GM21447 (cell line): Measurements from ENCODE around the gene NIM1K.
A peak's percentile ranks its signal among the peaks of the same experiment; 100 is the strongest.
"Not testable (repeated sequence)": the region's sequence is repeated elsewhere in the genome, so short reads cannot be mapped to it uniquely, and the experiment has no call there.

Experiments used
- ATAC-seq: cut with Tn5 transposase; IDR thresholded peaks from one replicate; pipeline ENCODE4 v1.9.1; 2021; ENCODE audit not compliant: unreplicated experiment

NIM1K gene

GRCh38 chr5:43312699-43313034 is 120.6 kb downstream of the NIM1K start:
- peak; percentile 13 for ATAC-seq

- peak; percentile 94 for ATAC-seq
These were observed 121.2 kb downstream of the NIM1K start, which contains the start of gene HMGCS1 for GRCh38 chr5:43313035-43313853. TSS of gene HMGCS1 (minus strand) at chr5:43313412. CDS start at chr5:43298965, 14,447 bp downstream.

DNA sequence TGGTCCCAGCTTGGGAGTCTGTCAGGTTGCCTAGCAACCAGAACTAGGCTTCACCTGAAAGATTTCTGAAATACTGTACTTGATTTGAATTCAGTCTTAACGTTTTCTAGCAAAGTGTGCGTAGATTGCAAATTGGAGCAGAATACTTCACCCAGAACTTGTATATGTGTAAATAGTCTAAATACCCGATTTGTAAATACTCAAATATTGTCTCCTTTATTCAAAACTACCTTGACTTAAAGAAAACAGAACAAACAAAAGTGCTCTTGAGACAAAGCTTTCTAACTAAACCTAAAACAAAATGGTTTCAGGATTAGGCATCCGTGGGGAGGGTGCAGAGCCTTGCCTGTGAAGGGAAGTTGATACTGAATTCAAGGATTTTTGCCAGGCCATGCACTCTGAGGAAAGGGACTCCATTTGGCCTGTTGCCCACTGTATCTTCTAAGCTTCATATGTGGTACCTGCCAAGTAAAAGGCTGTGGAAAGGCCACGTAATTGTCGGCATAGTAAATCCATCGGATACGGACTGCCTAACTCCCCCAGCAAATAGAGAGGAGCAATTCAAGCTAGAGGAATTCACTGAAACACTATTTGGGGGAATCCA is 121.9 kb downstream of the NIM1K start:
- no peak for ATAC-seq

- ATAC-seq: no peak
These were observed 122.7 kb downstream of the NIM1K start for GRCh38 chr5:43314724-43315123.

- ATAC-seq: no peak
These were observed 123.2 kb downstream of the NIM1K start for GRCh38 chr5:43315263-43315662.

DNA sequence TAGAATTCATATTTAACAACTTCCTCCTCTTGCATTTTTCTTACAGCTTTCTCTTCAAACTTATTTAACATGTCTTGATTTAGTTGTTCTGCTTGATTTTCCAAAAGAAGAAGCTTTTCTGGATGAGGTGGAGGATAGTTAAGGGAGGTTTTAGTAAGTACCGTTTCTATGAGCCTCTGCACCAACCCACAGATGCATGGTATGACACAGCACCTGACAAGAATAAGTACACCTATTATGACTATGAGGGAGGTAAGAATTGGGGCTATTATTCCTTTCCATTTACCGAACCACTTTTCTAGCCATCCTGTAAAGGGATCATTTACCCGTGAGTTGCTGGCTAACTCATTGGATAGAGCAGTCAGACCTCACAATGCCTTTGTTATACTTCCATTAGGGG is 123.7 kb downstream of the NIM1K start:
- ATAC-seq: no peak

DNA sequence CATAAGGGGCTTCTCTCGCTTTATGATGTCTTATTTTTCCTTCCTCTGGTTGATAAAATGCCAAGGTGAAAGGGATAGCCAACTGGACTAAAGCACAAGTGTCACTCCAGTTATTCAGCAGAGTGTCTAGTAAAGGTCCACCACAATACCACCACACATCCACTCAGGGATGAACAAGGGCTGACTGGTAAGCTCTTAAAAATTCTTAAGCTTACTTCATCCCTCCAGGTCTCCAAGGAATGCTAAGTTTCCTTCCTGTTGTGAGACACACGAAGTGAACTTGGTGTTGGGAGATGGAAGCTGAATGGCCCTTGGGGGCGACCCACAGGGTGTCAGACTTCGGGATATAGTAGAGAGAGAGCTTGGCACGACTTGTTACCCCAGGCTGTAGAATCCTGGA is 124.4 kb downstream of the NIM1K start:
- ATAC-seq: no peak

DNA sequence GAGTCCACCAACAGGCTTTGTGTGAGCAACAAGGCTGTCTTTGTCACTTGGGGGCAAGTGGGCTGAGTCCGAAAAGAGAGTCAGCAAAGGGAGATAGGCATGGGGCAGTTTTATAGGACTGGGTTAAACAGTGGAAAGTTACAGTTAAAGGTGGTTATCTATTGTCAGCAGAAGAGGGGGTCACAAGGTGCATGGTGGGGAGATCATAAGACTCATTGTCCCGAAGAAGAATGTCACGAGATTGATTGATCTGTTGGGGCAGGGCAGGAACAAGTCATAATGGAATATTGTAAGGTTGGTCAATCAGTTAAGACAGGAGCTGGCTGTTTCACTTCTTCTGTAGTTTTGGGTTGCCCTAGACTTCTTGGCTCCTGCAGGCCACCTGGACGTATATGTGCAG is 128.8 kb downstream of the NIM1K start:
- ATAC-seq: no peak

DNA sequence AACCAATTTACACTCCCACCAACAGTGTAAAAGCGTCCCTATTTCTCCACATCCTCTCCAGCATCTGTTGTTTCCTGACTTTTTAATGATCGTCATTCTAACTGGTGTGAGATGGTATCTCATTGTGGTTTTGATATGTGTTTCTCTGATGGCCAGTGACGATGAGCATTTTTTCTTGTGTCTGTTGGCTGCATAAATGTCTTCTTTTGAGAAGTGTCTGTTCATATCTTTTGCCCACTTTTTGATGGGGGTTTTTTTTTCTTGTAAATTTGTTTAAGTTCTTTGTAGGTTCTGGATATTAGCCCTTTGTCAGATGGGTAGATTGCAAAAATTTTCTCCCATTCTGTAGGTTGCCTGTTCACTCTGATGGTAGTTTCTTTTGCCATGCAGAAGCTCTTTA is 131.5 kb downstream of the NIM1K start:
- ATAC-seq: not testable (repeated sequence)

- ATAC-seq: not testable (repeated sequence)
These were observed 133.6 kb downstream of the NIM1K start for GRCh38 chr5:43325624-43326023.
